Measurements from ENCODE around the gene SHISA9. TPM values are rescaled to one million over a fixed set of nuclear protein-coding genes. Genes with fewer than 3 reads are reported as not detected.

The SHISA9 gene
- polyA plus RNA-seq, 1 donor = 2.7 TPM

GRCh38 chr16:13039526-13039925 is 138.1 kb downstream of the SHISA9 start:
- H3K4me3 ChIP-seq (ENCODE audit: low read length) = no peak overlapping the region
- no peak for DNase-seq
- no peak overlapping the region for H3K27ac ChIP-seq (ENCODE audit: low read length)
- H3K9me3 ChIP-seq (ENCODE audit: control insufficient read depth, low read depth, low read length) = no peaks in the 10 kb centered on the region
- no peaks in the 10 kb centered on the region for H3K27me3 ChIP-seq (ENCODE audit: control insufficient read depth, insufficient read depth, low read length)
- H3K4me1 ChIP-seq (ENCODE audit: control insufficient read depth, insufficient read depth, low read length) = no peaks in the 10 kb centered on the region
- no peaks in the 10 kb centered on the region for H3K36me3 ChIP-seq (ENCODE audit: control insufficient read depth, insufficient read depth, low read length)
- WGBS (ENCODE audit: insufficient coverage, low lambda C conversion rate) = no CpG with 5 or more reads among the region's 2 CpGs

- Histone ChIP-seq H3K36me3 (ENCODE audit: control insufficient read depth, insufficient read depth, low read length) (no peaks in the 10 kb centered on the region), H3K27ac (ENCODE audit: low read length) (no peak overlapping the region), H3K9me3 (ENCODE audit: control insufficient read depth, low read depth, low read length) (no peaks in the 10 kb centered on the region), H3K27me3 (ENCODE audit: control insufficient read depth, insufficient read depth, low read length) (no peaks in the 10 kb centered on the region), H3K4me3 (ENCODE audit: low read length) (no peak overlapping the region), H3K4me1 (ENCODE audit: control insufficient read depth, insufficient read depth, low read length) (no peaks in the 10 kb centered on the region)
- no CpG with 5 or more reads among the region's 1 CpG for WGBS (ENCODE audit: insufficient coverage, low lambda C conversion rate)
- DNase-seq = no peak
Observed at GRCh38 chr16:13041180-13041579, 139.8 kb downstream of the SHISA9 start.

- DNase-seq = no peak
- H3K36me3 ChIP-seq (ENCODE audit: control insufficient read depth, insufficient read depth, low read length) = no peaks in the 10 kb centered on the region
- no peak overlapping the region for H3K4me3 ChIP-seq (ENCODE audit: low read length)
- no CpG with 5 or more reads among the region's 5 CpGs for WGBS (ENCODE audit: insufficient coverage, low lambda C conversion rate)
- H3K27me3 ChIP-seq (ENCODE audit: control insufficient read depth, insufficient read depth, low read length) = no peaks in the 10 kb centered on the region
- no peaks in the 10 kb centered on the region for H3K9me3 ChIP-seq (ENCODE audit: control insufficient read depth, low read depth, low read length)
- H3K4me1 ChIP-seq (ENCODE audit: control insufficient read depth, insufficient read depth, low read length) = no peaks in the 10 kb centered on the region
- H3K27ac ChIP-seq (ENCODE audit: low read length) = no peak overlapping the region
Observed at GRCh38 chr16:13041646-13042290, 140.4 kb downstream of the SHISA9 start.

GRCh38 chr16:13042291-13042685 is 140.9 kb downstream of the SHISA9 start:
- peak in 1 of 2 donors; percentile 14 for DNase-seq
- no peaks in the 10 kb centered on the region for H3K36me3 ChIP-seq (ENCODE audit: control insufficient read depth, insufficient read depth, low read length)
- H3K27ac ChIP-seq (ENCODE audit: low read length) = no peak overlapping the region
- no peaks in the 10 kb centered on the region for H3K27me3 ChIP-seq (ENCODE audit: control insufficient read depth, insufficient read depth, low read length)
- H3K4me1 ChIP-seq (ENCODE audit: control insufficient read depth, insufficient read depth, low read length) = no peaks in the 10 kb centered on the region
- no peak overlapping the region for H3K4me3 ChIP-seq (ENCODE audit: low read length)
- no peaks in the 10 kb centered on the region for H3K9me3 ChIP-seq (ENCODE audit: control insufficient read depth, low read depth, low read length)

- Histone ChIP-seq H3K27ac (ENCODE audit: low read length) (no peak overlapping the region), H3K27me3 (ENCODE audit: control insufficient read depth, insufficient read depth, low read length) (no peaks in the 10 kb centered on the region), H3K9me3 (ENCODE audit: control insufficient read depth, low read depth, low read length) (no peaks in the 10 kb centered on the region), H3K4me3 (ENCODE audit: low read length) (no peak overlapping the region), H3K4me1 (ENCODE audit: control insufficient read depth, insufficient read depth, low read length) (no peaks in the 10 kb centered on the region), H3K36me3 (ENCODE audit: control insufficient read depth, insufficient read depth, low read length) (no peaks in the 10 kb centered on the region)
- WGBS (ENCODE audit: insufficient coverage, low lambda C conversion rate) = 100% methylated on average over 2 of the region's 3 CpGs
- no peak for DNase-seq
Observed at GRCh38 chr16:13046061-13046821, 144.8 kb downstream of the SHISA9 start.

GRCh38 chr16:13047276-13047675 is 145.9 kb downstream of the SHISA9 start:
- H3K27me3 ChIP-seq (ENCODE audit: control insufficient read depth, insufficient read depth, low read length) = no peaks in the 10 kb centered on the region
- no peaks in the 10 kb centered on the region for H3K9me3 ChIP-seq (ENCODE audit: control insufficient read depth, low read depth, low read length)
- H3K36me3 ChIP-seq (ENCODE audit: control insufficient read depth, insufficient read depth, low read length) = no peaks in the 10 kb centered on the region
- no peak overlapping the region for H3K4me3 ChIP-seq (ENCODE audit: low read length)
- WGBS (ENCODE audit: insufficient coverage, low lambda C conversion rate) = no CpG with 5 or more reads among the region's 1 CpG
- no peaks in the 10 kb centered on the region for H3K4me1 ChIP-seq (ENCODE audit: control insufficient read depth, insufficient read depth, low read length)
- H3K27ac ChIP-seq (ENCODE audit: low read length) = no peak overlapping the region
- DNase-seq = no peak

GRCh38 chr16:13049688-13050087 is 148.3 kb downstream of the SHISA9 start:
- H3K27me3 ChIP-seq (ENCODE audit: control insufficient read depth, insufficient read depth, low read length) = no peaks in the 10 kb centered on the region
- no peaks in the 10 kb centered on the region for H3K9me3 ChIP-seq (ENCODE audit: control insufficient read depth, low read depth, low read length)
- no peaks in the 10 kb centered on the region for H3K36me3 ChIP-seq (ENCODE audit: control insufficient read depth, insufficient read depth, low read length)
- no peak overlapping the region for H3K27ac ChIP-seq (ENCODE audit: low read length)
- H3K4me1 ChIP-seq (ENCODE audit: control insufficient read depth, insufficient read depth, low read length) = no peaks in the 10 kb centered on the region
- WGBS (ENCODE audit: insufficient coverage, low lambda C conversion rate) = no CpG with 5 or more reads among the region's 3 CpGs
- no peak for DNase-seq
- H3K4me3 ChIP-seq (ENCODE audit: low read length) = no peak overlapping the region

GRCh38 chr16:13052431-13052830 is 151.0 kb downstream of the SHISA9 start:
- Histone ChIP-seq H3K9me3 (ENCODE audit: control insufficient read depth, low read depth, low read length) (no peaks in the 10 kb centered on the region), H3K4me3 (ENCODE audit: low read length) (no peak overlapping the region), H3K36me3 (ENCODE audit: control insufficient read depth, insufficient read depth, low read length) (no peaks in the 10 kb centered on the region), H3K27ac (ENCODE audit: low read length) (no peak overlapping the region), H3K27me3 (ENCODE audit: control insufficient read depth, insufficient read depth, low read length) (no peaks in the 10 kb centered on the region), H3K4me1 (ENCODE audit: control insufficient read depth, insufficient read depth, low read length) (no peaks in the 10 kb centered on the region)
- no peak for DNase-seq
- WGBS (ENCODE audit: insufficient coverage, low lambda C conversion rate) = no CpG with 5 or more reads among the region's 1 CpG

GRCh38 chr16:13055480-13055879 is 154.1 kb downstream of the SHISA9 start:
- no peak overlapping the region for H3K27ac ChIP-seq (ENCODE audit: low read length)
- no peaks in the 10 kb centered on the region for H3K27me3 ChIP-seq (ENCODE audit: control insufficient read depth, insufficient read depth, low read length)
- H3K36me3 ChIP-seq (ENCODE audit: control insufficient read depth, insufficient read depth, low read length) = no peaks in the 10 kb centered on the region
- no peak for DNase-seq
- WGBS (ENCODE audit: insufficient coverage, low lambda C conversion rate) = no CpG with 5 or more reads among the region's 3 CpGs
- no peak overlapping the region for H3K4me3 ChIP-seq (ENCODE audit: low read length)
- H3K9me3 ChIP-seq (ENCODE audit: control insufficient read depth, low read depth, low read length) = no peaks in the 10 kb centered on the region
- no peaks in the 10 kb centered on the region for H3K4me1 ChIP-seq (ENCODE audit: control insufficient read depth, insufficient read depth, low read length)

- H3K4me3 ChIP-seq (ENCODE audit: low read length) = no peak overlapping the region
- no CpG with 5 or more reads among the region's 5 CpGs for WGBS (ENCODE audit: insufficient coverage, low lambda C conversion rate)
- H3K36me3 ChIP-seq (ENCODE audit: control insufficient read depth, insufficient read depth, low read length) = no peaks in the 10 kb centered on the region
- no peaks in the 10 kb centered on the region for H3K9me3 ChIP-seq (ENCODE audit: control insufficient read depth, low read depth, low read length)
- no peak overlapping the region for H3K27ac ChIP-seq (ENCODE audit: low read length)
- DNase-seq = no peak
- no peaks in the 10 kb centered on the region for H3K27me3 ChIP-seq (ENCODE audit: control insufficient read depth, insufficient read depth, low read length)
- H3K4me1 ChIP-seq (ENCODE audit: control insufficient read depth, insufficient read depth, low read length) = no peaks in the 10 kb centered on the region
Observed at GRCh38 chr16:13056607-13057006, 155.2 kb downstream of the SHISA9 start.

- WGBS (ENCODE audit: insufficient coverage, low lambda C conversion rate) = no CpG with 5 or more reads among the region's 13 CpGs
- Histone ChIP-seq H3K36me3 (ENCODE audit: control insufficient read depth, insufficient read depth, low read length) (no peaks in the 10 kb centered on the region), H3K4me3 (ENCODE audit: low read length) (no peak overlapping the region), H3K9me3 (ENCODE audit: control insufficient read depth, low read depth, low read length) (no peaks in the 10 kb centered on the region), H3K27ac (ENCODE audit: low read length) (no peak overlapping the region), H3K4me1 (ENCODE audit: control insufficient read depth, insufficient read depth, low read length) (no peaks in the 10 kb centered on the region), H3K27me3 (ENCODE audit: control insufficient read depth, insufficient read depth, low read length) (no peaks in the 10 kb centered on the region)
- no peak for DNase-seq
Observed at GRCh38 chr16:13060932-13061331, 159.5 kb downstream of the SHISA9 start.

All from large intestine (tissue), 3 donors.